Islet precursor cell (in vitro differentiated cells): ENCODE data around the gene CLDN11.

Source experiments
- DNase-seq: peaks from one replicate; pipeline ENCODE4 v3.0.0-alpha.2; 2018

The CLDN11 gene

DNA sequence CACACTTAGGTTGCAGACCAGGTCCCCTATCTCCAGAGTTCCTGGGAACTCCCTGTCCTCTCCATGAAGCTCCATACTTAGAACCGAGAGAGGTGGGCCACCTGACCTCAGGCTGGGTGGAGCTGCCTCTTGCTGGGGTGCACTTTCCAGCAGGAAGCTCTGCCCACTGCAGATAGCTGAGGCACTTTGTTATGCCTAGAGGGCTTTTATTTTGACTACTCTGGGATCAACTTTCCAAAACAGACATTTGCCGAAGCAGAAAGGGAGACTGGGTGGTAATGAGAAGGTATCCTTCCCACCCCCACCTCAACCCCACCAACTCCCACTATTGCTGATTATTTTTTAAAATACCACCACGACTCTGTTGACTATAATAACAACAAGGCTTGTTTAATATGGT, 54.7 kb downstream of the CLDN11 start:
- no peak for DNase-seq

DNA sequence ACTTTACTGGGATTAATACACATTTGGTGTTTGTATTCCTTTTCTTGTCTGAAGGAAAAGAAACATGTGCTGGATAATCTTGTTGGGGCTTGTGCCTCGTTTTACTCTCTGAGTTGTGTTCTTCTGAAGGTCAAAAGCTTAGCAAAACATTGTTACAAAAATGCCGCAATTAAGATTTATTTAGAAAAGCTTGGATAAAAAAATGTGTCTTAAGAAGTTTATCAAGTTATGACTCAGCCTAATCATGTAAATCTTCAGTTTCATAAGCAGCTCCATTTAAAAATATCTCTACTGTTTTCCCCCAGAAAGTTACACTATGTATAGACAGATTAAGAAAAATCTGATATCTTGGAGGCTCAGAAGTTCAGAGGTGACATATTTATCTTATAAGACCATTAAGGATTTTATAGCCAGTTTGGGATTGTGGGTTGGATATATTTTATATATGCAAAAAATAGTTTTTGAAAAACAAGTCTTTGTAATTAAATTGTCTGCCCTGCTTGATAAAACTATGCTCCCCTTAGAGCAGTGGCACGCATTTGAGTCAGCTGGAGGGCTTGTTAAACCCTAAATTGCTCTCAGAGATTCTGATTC, 56.5 kb downstream of the CLDN11 start:
- DNase-seq: no peak

DNA sequence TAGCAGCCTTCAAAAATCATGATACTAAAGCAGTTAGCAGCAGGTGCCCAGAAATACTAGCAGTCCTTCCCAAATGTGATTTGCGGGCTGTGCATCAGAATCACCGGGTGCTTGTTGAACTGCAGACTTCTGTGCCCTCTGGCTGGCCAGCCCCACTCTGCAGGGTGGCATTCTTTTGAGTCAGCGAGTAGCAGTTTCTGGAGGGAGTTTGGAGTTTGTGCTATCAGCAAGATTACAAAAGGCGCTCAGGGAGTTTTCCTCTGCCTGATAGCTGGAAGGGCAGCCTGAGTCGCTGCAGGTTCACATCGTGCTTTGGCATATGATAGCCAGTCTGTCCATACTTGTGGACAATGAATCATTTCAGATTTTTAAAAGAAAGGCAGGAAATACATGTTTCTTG, 57.6 kb downstream of the CLDN11 start:
- no peak for DNase-seq

DNA sequence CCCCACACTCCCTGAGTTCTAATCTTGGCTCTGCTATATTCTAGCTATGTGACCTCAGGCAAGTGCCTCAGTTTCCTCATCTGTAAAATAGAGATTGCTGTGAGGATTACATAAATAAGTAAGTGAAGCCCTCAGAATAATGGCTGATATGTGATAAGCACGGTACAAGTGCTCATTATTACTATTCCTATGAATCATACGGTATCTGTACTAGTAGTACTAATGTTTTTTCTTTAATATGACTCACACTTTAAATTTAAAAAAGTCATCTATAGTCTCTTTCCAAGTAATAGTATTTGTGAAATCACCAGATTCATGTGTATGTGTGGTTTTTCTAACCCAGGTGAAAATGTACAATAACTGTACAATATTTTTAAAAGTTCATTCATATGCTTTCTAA, 58.7 kb downstream of the CLDN11 start:
- no peak for DNase-seq

DNA sequence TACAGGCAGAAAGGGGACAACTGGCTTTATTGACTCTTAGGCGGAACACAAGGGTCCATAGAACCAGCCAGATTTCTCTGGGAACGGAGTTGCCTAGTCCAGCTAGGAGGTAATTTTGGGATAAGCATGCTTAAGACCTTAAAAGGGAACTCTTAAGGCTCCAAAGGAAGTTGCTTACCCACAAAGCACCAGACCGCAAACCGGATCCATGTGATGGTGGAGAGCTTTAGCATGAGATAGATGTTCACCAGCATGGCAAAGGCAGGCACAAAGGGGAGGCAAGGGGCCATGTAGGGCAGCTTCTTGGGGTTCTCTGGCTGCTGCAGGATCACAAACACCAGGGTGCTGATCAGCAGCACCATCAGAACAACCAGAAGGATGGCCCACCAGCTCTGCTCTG, 61.4 kb downstream of the CLDN11 start:
- no peak for DNase-seq

DNA sequence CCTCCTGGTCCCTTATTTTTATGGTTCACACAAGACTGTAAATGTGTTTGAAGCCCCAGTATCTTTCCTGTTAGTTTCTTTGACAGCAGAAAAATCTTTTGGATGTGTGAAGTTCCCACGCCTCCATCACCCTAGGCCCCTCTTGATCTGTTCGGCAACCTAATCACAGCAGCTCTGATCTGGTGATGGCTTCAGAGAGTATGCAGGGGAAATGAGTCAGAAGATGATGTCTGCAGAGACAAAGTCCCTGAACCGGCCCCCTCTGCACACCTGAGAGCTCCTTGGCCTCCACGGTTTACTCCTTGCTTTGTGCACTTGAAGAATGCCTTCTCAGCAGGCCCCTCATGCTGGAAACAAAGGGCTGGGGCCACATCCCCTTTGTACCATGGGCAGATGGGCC, 63.5 kb downstream of the CLDN11 start:
- no peak for DNase-seq

DNA sequence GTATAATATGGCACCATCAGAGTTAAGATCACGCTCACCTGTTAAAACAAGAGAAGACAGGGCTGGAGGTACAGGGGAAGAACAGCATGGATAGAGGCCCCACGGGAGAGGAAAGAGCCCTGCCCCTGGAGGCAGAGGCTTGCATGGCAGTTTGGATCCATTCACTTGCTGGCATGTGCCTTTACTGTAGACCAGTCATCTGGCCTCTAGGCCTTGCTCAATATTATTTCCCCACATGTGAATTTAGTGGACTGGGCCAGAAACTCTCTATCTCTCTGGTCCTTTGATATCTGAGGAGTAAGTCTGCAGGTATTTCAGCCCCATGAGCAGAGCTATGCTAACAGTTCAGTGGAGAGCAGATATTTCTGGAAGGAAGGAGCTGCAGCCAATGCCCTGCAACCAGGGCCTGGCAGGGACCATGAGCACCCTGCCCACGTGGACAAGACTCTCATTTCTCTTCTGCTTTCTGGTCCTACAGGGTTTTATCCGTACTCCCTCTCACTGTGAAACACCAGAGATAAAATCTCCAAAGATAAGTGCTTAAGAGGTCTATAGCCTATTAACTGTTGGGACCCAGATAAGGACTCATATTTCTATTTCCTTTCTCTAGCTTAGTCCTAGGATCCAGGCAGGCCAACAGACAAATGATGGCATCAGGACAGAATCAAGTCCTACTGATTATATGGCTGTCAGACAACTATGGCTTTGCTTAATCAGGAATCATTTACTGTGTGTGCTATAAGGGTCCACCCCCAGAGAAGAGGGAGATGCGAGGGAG, 65.0 kb downstream of the CLDN11 start:
- DNase-seq: no peak
